Esophagus squamous epithelium (tissue), 4 donors: Measurements from ENCODE around the gene TRDMT1.

Experiments used
- POLR2A ChIP-seq, 4 donors: fragments of 450-650 bp; IDR thresholded peaks; one replicate each; pipeline ENCODE4 v1.6.1; 2017; ENCODE audit warnings: antibody characterized with exemption in 4 of 4, mild to moderate bottlenecking in 4 of 4, moderate library complexity in 3 of 4
- TF ChIP-seq, protein P1 (sequence below), 6 experiments: fragments of 450-650 bp in 4 of 6; fragments of 200-600 bp in 2 of 6; sonication (generic) in 2 of 6; IDR thresholded peaks; one replicate each; pipeline ENCODE4 v1.5.1; 2016 to 2019; ENCODE audit warnings: antibody characterized with exemption in 6 of 6, mild to moderate bottlenecking in 4 of 6, moderate library complexity in 4 of 6

DNA sequence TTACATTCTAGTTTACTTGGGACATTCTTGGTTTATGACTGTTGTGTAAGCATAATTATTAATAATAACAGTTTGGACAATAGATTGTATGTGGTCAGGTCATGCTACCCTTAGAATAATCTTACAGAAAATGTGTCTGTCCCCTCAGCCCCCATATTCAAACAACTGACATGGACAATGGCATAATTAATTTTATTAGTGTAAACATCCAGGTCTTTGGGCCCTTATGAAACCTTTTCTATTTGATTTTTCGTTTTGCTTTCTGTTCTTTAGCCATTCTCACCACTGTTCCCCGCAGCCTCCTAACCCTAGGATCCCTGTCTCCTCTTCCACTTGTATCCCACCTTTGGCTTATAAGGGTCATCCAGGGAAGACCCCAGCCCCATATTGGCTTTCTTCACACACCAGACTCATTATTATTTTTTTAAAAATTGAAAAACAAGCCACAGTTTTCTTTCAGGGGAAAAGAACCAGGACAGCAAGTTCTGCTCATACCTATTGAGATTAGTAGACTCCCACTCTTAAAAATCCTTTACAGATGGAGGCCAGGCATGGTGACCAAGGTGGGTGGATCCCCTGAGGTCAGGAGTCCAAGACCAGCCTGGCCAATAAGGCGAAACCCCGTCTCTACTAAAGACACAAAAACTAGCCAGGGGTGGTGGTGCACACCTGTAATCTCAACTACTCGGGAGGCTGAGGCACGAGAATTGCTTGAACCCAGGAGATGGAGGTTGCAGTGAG, 38.0 kb upstream of the TRDMT1 start:
- TF ChIP-seq, protein P1, sequence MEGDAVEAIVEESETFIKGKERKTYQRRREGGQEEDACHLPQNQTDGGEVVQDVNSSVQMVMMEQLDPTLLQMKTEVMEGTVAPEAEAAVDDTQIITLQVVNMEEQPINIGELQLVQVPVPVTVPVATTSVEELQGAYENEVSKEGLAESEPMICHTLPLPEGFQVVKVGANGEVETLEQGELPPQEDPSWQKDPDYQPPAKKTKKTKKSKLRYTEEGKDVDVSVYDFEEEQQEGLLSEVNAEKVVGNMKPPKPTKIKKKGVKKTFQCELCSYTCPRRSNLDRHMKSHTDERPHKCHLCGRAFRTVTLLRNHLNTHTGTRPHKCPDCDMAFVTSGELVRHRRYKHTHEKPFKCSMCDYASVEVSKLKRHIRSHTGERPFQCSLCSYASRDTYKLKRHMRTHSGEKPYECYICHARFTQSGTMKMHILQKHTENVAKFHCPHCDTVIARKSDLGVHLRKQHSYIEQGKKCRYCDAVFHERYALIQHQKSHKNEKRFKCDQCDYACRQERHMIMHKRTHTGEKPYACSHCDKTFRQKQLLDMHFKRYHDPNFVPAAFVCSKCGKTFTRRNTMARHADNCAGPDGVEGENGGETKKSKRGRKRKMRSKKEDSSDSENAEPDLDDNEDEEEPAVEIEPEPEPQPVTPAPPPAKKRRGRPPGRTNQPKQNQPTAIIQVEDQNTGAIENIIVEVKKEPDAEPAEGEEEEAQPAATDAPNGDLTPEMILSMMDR (IDR thresholded peaks at IDR 0.05), result no peak
- no peak for TF ChIP-seq POLR2A (IDR thresholded peaks at IDR 0.05)
